Measurements from ENCODE around the gene AFF2.

- TF ChIP-seq POLR2A (IDR thresholded peaks at IDR 0.05) (no peak), CTCF (IDR thresholded peaks at IDR 0.05) (no peak)
Measured at GRCh38 chrX:149003863-149004660, 503.6 kb downstream of the AFF2 start.

All from esophagus squamous epithelium (tissue), 4 donors.